Astrocyte (in vitro differentiated cells and primary cell): ENCODE results near the gene SLC29A3. TPM values are rescaled to one million over a fixed set of nuclear protein-coding genes. Genes with fewer than 3 reads are reported as not detected.

Source experiments
- DNase-seq: peaks from one replicate; pipeline ENCODE4 v3.0.0-alpha.2; 2010; ENCODE audit warnings: low read depth
- FAIRE-seq: peaks from 2 replicates; lab custom pipeline; 2011; peaks lifted over from hg19 to GRCh38; lab: Jason Lieb, UNC
- H2AFZ ChIP-seq: 2 replicates; pipeline ENCODE4 v1.6.0; 2012; ENCODE audit warnings: low read depth, low read length, inconsistent platforms
- H3K27ac ChIP-seq: 2 replicates; pipeline ENCODE4 v1.5.1; 2011; ENCODE audit warnings: low read depth, low read length, inconsistent platforms
- H3K27me3 ChIP-seq: 2 replicates; pipeline ENCODE4 v1.6.0; 2011; ENCODE audit warnings: low read length, inconsistent platforms; ENCODE audit not compliant: insufficient read depth
- H3K36me3 ChIP-seq: 2 replicates; pipeline ENCODE4 v1.5.1; 2011; ENCODE audit warnings: low read length, inconsistent platforms; ENCODE audit not compliant: insufficient read depth
- H3K4me1 ChIP-seq: 2 replicates; pipeline ENCODE4 v1.5.1; 2011; ENCODE audit warnings: low read length, inconsistent platforms; ENCODE audit not compliant: insufficient read depth
- H3K4me2 ChIP-seq: 2 replicates; pipeline ENCODE4 v1.6.0; 2012; ENCODE audit warnings: low read length, inconsistent platforms
- H3K4me3 ChIP-seq: 2 replicates; pipeline ENCODE4 v1.5.1; 2011; ENCODE audit warnings: low read depth, mild to moderate bottlenecking, low read length, inconsistent platforms; ENCODE audit not compliant: insufficient read depth
- H3K79me2 ChIP-seq: 2 replicates; pipeline ENCODE4 v1.6.0; 2012; ENCODE audit warnings: mild to moderate bottlenecking, low read length, inconsistent platforms; ENCODE audit not compliant: insufficient read depth
- H3K9ac ChIP-seq: 2 replicates; pipeline ENCODE4 v1.6.0; 2012; ENCODE audit warnings: mild to moderate bottlenecking, low read length, inconsistent platforms
- H3K9me3 ChIP-seq: 2 replicates; pipeline ENCODE4 v1.5.1; 2012; ENCODE audit warnings: low read depth, mild to moderate bottlenecking, low read length, inconsistent platforms; ENCODE audit not compliant: insufficient read depth
- H4K20me1 ChIP-seq: 2 replicates; pipeline ENCODE4 v1.6.0; 2012; ENCODE audit warnings: low read length, inconsistent platforms; ENCODE audit not compliant: insufficient read depth
- H3K27ac Mint-ChIP-seq: one replicate; pipeline ENCODE4 v1.8.0; 2021; ENCODE audit warnings: mild to moderate bottlenecking, mixed read lengths; ENCODE audit not compliant: unreplicated experiment
- H3K27me3 Mint-ChIP-seq: one replicate; pipeline ENCODE4 v1.8.0; 2021; ENCODE audit warnings: low read depth, mixed read lengths; ENCODE audit not compliant: unreplicated experiment
- H3K36me3 Mint-ChIP-seq: one replicate; pipeline ENCODE4 v1.8.0; 2021; ENCODE audit warnings: low read depth, mixed read lengths; ENCODE audit not compliant: unreplicated experiment
- H3K4me1 Mint-ChIP-seq: one replicate; pipeline ENCODE4 v1.8.0; 2021; ENCODE audit warnings: low read depth, mixed read lengths; ENCODE audit not compliant: unreplicated experiment
- H3K4me3 Mint-ChIP-seq: one replicate; pipeline ENCODE4 v1.8.0; 2021; ENCODE audit warnings: mild to moderate bottlenecking, moderate library complexity, mixed read lengths; ENCODE audit not compliant: unreplicated experiment
- H3K9me3 Mint-ChIP-seq: one replicate; pipeline ENCODE4 v1.8.0; 2021; ENCODE audit warnings: mild to moderate bottlenecking, mixed read lengths; ENCODE audit not compliant: unreplicated experiment
- EZH2 ChIP-seq: IDR thresholded peaks from 2 replicates; pipeline ENCODE4 v1.6.1; 2012; ENCODE audit warnings: mild to moderate bottlenecking, low read length, inconsistent platforms; ENCODE audit not compliant: insufficient read depth
- total RNA-seq: library from RNA; stranded (reverse); gene quantifications from 2 replicates; pipeline ENCODE4 v1.2.1, GENCODE V29; 2021
- TF ChIP-seq, protein P1 (sequence below): IDR thresholded peaks from 2 replicates; pipeline ENCODE4 v1.5.1; 2011; ENCODE audit warnings: low read depth, mild to moderate bottlenecking, inconsistent platforms, low read length, moderate library complexity; ENCODE audit not compliant: insufficient read depth

SLC29A3 gene
- total RNA-seq, 1 donor from 2014 or later = 3.4 TPM

DNA sequence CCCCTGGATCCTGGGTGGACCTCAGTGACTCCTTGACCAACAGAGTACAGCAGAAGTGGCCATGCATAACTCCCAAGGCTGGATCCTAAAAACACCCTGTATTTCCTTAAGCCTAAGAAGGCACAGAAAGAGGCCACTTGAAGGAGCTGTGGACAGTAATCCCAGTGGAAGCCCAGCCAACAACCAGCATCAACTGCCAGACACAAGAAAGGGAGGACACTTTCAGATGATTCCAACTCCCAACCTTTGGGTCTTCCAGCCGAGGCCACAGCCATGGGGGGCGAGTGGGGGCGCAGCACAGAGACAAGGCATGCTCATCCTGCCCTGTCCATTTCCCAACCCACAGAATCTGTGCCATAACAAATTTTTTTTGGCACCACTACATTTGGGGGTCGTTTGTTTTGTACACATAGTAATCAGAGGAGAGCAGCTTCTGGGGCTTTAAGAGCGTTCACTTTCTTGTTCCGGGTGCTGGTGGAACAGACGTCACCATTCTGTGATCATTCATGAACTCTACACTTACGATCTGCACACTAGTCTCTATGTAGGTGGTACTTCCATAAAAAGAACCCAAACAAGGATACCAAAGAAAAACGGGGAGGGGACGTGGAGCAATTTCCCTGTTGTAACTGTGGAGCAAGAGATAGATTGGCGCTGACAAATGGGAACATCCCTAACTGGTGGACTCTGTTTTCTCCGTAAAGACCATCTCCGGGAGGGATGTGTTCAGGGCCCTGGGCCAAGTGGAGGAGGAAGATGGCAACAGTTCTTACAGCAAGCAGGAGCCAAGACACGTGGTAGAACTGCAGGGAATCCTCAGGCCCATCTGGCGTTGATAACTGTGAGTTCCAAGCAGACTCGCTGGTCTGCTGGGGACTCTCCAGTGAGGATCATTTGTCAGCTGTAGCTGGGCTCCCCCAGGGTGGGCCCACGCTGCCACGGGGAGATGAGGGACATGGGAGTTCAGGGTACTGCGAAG is 6.0 kb upstream of the SLC29A3 start:
- peaks cover 45% of the 10 kb centered on the region for H3K27me3 Mint-ChIP-seq

DNA sequence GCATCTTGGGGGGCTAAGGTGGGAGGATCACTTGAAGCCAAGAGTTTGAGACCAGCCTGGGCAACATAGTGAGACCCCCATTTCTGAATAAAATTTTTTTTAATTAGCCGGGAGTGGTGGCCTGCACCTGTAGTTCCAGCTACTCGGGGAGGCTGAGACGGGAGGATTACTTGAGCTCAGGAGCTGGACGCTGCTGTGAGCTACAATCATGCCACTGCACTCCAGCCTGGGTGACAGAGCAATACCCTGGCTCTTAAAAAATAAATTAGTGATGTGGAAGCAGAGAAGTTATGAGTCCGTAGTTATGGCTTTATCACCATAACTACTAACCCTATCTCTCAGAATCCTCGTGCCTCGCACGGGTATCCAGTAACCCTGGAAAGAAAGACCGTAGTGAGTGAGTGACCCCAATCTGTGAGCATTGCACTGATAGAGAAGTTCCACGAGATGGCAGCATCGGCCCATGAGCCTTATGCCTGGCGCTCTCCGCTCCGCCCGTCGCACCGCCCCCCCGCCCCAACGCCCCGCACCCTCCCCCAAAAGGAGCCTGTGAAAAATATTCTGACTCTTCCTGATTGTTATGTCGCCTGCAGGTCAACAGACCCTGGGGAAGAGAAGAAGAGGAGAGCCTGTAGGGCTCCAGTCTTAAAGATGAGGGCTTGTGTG is 4.9 kb upstream of the SLC29A3 start:
- Mint-ChIP-seq H3K36me3 (peaks cover 2% of the 10 kb centered on the region), H3K27ac (no peak overlapping the region), H3K27me3 (peaks cover 41% of the 10 kb centered on the region), H3K4me1 (peaks cover 4% of the 10 kb centered on the region), H3K9me3 (no peaks in the 10 kb centered on the region), H3K4me3 (no peak overlapping the region)
- no peaks in the 10 kb centered on the region for H3K79me2 ChIP-seq
- peak overlapping the region; percentile 74 for H3K4me2 ChIP-seq
- H3K27ac ChIP-seq = no peak overlapping the region
- TF ChIP-seq EZH2 = no peak
- TF ChIP-seq, protein P1, sequence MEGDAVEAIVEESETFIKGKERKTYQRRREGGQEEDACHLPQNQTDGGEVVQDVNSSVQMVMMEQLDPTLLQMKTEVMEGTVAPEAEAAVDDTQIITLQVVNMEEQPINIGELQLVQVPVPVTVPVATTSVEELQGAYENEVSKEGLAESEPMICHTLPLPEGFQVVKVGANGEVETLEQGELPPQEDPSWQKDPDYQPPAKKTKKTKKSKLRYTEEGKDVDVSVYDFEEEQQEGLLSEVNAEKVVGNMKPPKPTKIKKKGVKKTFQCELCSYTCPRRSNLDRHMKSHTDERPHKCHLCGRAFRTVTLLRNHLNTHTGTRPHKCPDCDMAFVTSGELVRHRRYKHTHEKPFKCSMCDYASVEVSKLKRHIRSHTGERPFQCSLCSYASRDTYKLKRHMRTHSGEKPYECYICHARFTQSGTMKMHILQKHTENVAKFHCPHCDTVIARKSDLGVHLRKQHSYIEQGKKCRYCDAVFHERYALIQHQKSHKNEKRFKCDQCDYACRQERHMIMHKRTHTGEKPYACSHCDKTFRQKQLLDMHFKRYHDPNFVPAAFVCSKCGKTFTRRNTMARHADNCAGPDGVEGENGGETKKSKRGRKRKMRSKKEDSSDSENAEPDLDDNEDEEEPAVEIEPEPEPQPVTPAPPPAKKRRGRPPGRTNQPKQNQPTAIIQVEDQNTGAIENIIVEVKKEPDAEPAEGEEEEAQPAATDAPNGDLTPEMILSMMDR = peak; percentile 58
- peaks cover 12% of the 10 kb centered on the region for H3K27me3 ChIP-seq
- H3K9me3 ChIP-seq = no peaks in the 10 kb centered on the region
- H2AFZ ChIP-seq = peak overlapping the region; percentile 54
- no peaks in the 10 kb centered on the region for H3K36me3 ChIP-seq
- DNase-seq (no peak), FAIRE-seq (no peak)
- H3K9ac ChIP-seq = peak overlapping the region; percentile 50
- peaks cover 7% of the 10 kb centered on the region for H3K4me1 ChIP-seq
- no peaks in the 10 kb centered on the region for H4K20me1 ChIP-seq
- no peak overlapping the region for H3K4me3 ChIP-seq

More for the DNA sequence above, 6.0 kb upstream of the SLC29A3 start:
- H3K4me1 Mint-ChIP-seq = peaks cover 4% of the 10 kb centered on the region
- Histone ChIP-seq H3K9ac (no peak overlapping the region), H3K4me2 (no peak overlapping the region), H4K20me1 (no peaks in the 10 kb centered on the region), H3K79me2 (no peaks in the 10 kb centered on the region), H3K4me3 (no peak overlapping the region), H3K9me3 (no peaks in the 10 kb centered on the region), H2AFZ (peak overlapping the region; percentile 55), H3K36me3 (no peaks in the 10 kb centered on the region), H3K27me3 (peaks cover 12% of the 10 kb centered on the region), H3K4me1 (peaks cover 7% of the 10 kb centered on the region), H3K27ac (no peak overlapping the region)
- peak; percentile 56 for DNase-seq
- H3K36me3 Mint-ChIP-seq = peaks cover 3% of the 10 kb centered on the region
- no peak overlapping the region for H3K27ac Mint-ChIP-seq
- H3K9me3 Mint-ChIP-seq = no peaks in the 10 kb centered on the region
- FAIRE-seq = no peak
- H3K4me3 Mint-ChIP-seq = no peak overlapping the region
- TF ChIP-seq, protein P1 = no peak
- TF ChIP-seq EZH2 = no peak
